ENCODE results near the gene MAP3K14.
"Not testable (repeated sequence)": the region's sequence is repeated elsewhere in the genome, so short reads cannot be mapped to it uniquely, and the experiment has no call there.

Gene MAP3K14

DNA sequence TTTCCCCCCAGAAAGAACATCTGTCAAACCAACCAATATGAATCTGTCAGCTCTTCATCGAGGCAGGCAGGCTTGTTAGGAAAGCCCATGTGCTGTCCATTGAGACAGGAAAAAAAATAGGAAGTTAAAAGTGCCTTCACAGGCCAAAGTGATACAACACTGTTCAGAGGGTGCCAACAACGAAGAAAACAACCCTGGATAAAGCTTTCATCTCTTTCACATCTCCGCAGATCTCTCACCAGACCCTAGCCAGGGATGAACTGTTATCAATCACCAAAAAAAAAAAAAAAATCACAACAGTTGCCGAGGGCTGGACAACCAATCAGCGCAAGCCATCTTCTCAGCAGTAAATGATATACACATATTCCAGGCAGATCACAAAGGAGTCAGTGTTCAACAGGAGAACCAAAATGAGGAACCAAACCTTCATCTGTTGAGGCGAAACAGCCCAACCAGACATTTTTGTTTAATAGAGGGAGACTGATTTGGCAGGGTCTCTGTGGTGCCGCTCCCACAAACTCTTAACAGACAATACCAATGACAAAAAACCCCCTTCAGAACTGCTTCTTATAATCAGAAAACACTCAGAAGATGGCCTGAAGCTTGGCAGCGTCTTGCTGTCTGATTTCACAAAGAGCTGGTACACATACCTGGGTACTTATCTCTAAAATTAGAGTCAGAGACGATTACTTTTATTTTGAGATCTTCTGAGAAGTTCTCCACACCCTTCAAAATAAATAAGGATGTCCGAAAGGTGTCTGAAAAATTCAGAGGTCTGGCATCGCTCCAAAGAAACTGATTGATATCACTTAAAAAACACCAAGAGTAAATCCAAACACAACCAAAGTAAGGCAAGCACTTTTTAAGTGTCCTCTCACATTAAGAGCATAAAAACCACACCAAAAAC, 1.8 kb downstream of the MAP3K14 start:
- no peak for DNase-seq

DNA sequence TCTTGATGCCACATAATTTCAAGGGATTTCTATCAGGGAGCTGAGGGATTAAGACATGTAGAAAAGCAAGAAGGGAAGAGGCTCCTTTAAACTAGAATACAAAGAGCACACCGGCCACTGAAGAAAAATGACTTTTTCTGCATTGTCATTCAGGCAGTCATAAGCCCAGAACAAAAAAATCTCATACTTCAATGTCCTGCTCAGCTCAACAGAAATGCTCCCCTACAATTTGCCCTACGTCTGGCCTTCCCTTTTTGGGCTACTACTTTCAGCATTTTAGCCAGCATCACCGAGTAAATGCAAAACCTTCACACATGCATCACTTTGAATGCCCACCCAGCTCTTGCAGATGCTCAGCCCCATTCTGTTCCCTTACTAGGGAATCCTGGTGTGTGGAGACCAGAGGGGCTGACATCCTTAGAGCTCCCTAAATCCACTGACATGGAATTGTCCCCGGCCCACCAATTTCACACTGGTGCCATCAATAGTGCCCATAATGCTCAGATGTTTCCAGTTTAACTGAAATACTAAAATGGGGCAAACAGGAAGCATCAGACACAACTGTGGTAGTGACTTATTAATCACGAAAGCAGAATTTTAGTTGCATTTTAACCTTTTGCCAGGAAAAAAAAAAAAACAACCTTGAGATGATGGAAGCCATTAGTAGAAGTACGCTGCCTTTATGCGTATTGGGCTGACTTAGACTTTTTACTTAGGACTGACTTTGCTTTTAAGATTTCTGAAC, 2.7 kb downstream of the MAP3K14 start:
- no peak for DNase-seq

DNA sequence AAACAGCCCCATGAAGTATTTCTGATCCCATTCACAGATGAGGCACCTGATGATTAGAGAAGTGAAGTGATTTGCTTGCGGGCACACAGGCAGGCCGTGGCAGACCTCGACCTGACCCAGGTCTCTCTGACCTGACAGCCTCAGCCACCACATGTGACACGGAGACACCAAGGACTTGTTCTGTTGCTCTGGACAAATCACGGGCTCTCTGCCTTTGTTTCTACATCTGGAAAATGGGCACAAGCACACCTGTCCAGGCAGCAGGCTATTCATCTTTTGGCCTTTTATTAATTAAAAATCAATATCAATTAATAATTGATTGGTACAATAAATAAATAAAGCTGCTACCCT, 3.4 kb downstream of the MAP3K14 start:
- DNase-seq = no peak

DNA sequence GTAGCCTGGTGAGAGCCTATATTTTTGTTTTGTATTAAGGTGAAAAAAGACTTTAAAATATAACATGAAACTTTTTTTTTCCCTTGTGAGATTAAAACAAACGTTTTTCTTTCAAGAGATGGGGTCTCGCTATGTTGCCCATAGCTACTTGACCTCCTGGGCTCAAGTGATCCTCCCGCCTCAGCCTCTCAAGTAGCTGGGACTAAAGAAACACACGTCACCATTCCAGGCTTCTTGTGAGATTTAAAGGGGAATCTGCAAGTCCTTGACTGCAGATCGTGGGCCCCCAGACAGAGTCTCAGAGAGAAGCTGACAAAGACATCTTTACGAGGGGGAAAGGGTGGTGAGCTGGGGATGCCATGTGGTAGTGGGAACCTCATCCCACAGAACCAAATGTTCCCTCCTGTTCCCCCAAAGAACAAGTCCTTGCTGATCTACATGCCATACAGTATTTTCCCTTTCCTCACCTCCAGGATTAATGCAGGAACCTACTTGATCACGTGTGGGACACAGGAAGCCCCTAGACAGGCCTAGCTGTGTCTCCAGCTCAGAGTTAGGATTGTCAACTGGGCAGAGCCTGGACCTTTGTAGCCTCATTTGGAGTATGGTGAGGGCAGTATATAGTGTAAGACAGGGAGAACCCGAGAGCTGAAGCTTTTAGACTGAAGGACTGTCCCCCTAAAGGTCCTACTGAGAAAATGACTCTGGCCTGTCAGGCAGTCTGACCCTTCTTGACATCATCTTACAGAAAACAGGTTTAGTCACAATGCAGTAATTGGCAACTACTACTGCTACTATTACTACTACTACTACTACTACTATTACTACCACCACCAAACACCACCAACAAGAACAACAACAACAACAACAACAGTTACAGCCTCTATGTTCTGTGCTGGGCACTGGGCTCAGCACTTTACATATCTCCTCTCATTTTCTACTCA, 4.1 kb downstream of the MAP3K14 start:
- no peak for DNase-seq

DNA sequence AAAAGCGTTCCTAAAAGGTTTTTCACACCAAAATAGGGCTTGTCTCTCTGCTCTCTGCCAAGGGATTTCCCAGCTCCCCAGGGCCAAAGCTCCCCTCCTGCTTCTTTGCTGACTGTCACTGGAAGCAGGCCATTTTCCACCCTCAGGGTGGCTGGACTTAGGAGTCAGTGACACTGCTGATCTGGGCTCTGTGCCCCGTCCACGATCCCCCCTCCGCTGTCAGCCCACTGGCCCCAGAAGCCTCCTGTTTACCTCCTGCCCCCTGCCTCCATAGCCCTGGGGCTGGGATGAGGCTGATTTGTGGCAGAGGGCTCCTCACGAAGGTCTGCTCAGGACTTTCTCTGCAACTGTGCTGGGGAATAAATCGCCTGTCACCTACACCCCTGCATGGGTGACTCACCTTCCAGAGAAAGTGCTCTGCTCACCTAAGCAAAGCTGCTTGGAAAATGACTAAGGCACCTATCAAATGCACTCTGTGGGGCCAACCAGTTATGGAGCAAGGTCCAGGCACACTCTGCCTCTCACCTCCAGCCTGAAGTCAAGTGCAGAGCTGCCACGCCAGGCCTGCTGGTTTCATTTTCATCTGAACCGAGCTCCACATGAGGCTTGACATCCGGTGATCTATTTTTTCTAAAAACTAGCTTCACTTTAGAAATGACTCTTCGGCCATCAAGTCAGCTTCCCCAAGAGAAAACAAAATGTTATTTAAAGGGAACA, 4.9 kb downstream of the MAP3K14 start:
- DNase-seq = no peak

DNA sequence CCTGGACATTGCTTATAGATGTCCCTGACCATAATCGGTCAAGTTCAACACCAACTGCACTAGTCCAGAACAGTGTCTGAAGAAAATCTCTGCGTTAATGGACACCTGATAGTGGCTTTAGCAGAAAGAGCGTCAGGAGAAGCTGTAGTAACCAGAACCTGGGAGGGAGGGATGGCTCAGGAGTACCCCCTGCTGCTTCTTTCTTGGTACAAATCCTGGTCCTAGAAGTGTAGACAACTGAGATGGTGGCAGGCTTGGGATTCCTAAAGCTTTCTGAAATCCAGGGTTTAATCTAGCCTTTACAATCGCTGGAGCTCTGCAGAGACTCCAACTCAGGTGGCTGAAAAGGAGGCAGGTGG, 5.4 kb downstream of the MAP3K14 start:
- no peak for DNase-seq

DNA sequence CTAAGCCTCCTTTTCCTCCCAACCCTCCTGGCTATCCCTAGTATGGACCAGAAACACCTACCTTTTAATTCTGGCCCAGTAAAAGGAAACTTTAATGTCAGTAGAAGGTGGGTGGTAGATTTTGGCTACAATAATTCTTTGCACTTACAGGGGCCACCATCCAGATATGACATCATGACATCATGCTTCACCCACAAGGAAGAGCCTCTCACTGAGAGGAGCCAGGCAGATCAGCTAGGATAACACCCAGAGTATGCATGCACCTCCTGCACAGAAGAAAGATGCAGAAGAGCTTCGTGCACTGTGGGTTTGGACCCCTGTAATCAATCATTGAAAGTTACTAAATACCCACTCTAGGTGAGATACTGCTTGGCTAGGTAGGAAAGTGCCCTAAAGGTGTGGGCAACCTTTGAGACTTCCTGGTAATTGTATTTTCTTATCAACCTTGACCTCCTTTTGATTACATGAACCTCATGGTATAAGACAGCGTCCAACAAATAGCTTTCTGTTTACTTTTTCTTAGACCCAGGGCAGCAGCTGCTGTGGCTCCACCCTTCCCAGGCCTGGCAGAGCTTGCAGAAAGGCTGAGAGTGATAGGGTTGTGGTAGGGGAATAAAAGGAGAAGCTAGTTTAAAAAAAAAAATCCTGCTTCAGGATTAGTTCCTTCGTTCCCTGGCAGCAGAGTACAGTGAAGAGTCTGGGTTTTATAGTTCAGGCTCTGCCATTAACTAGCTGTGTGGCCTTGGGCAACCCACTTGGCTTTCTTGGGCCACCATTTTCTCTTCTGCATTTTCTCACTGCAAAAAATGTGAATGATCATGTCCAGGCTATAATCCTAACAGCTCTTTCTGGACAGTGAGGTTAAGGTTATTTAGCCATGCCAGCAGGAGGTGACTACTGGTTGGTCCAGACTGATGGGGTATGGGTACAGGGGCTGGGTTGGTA, 6.2 kb downstream of the MAP3K14 start:
- DNase-seq = no peak

DNA sequence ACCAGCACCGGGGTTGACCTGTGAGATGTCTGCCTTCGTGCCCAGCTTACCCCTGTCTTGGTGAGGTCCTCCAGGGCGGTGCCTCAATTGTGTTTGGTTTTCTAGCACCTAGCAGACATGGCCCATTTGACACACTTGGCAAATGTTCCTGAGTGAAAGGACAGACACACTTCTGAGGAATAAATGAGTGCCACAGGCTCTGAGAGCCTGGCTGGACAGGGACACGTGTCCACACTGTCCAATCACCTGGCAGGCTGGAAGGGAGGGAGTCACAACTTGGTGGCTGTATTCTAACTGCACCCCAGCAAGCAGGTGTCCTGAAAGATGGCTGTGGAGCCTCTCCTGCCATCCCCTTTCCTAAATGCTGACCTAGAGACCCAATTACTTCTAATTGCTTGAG, 7.4 kb downstream of the MAP3K14 start:
- no peak for DNase-seq

DNA sequence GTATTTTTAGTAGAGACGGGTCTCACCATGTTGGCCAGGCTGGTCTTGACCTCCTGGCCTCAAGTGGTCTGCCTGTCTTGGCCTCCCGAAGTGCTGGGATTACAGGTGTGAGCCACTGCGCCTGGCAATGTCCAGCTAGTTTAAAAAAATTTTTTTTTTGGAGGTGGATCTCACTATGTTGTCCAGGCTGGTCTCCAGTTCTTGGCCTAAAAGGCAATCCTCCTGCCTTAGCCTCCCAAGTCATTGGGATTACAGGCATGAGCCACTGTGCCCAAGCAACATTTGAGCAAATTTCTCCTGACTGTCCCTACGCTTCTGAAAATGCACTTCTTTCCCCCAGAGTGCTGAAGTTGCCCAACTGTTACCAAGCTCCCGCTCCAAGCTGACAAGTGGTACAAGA, 8.0 kb downstream of the MAP3K14 start:
- no peak for DNase-seq

DNA sequence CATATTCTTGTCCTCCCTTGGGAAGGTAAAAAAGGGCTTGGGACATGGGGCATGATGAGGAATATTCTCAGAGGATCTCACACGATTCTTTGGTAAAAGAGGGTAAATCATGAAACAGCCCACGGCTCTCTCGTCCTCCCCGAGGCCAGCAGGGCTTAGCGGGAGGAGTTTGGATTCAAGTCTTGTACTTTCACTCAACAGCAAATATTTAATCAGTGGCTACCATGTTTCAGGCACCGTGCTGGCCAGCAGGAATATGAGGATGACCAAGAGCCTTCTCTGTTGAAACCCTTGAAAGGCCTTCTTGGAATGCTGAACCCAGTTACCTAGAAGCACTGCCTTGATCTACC, 8.8 kb downstream of the MAP3K14 start:
- no peak for DNase-seq

DNA sequence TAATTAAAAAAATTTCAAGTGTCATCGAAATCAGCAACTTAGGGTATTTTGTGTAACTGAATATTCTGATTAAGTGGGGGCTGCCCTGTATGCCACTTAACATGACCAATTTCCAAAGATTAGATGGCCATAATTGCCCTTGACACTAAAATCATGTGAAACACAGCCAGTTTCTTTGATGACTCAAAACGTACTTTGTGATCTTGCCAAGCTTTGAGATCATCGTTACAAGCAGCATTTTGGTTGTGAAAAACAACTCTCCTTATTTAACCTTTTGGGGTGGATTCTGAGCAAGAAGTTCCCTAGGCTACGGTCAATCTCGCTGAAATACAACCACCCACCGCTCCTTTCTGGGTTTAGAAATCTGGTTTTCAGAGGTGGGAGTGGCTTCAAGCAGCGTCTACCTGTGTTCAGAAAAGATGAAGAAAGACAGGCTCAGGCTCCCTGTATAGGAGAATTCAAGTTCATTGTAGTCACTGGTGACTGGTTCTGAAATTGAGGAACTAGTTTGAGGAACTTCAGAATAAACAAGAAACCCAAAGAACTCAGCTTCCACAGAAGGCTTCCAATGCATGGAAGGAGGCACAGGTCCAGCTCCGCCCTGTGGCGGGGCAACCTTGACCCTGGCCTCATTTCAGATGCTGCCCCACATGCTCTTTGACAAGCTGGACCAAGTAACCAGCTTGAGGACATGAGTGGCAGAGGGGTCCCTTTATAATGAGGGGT, 9.4 kb downstream of the MAP3K14 start:
- DNase-seq = no peak

DNA sequence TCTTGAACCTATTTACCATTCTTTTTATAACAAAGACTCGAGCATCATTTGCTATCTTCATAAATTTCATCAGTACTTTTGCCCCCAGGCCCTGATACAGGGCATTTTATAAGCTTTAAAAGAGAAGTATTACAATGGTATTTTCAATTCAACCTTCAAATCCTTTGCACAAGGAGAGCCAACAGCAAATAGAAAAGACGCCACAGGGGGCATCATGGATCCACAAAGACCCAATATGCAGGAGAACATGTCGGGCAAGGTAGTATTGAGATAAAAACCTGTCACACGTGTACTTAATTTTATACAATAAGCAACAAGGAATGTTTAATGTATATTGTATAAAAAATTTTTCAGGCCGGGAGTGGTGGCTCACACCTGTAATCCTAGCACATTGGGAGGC, 10.2 kb downstream of the MAP3K14 start:
- DNase-seq = no peak

DNA sequence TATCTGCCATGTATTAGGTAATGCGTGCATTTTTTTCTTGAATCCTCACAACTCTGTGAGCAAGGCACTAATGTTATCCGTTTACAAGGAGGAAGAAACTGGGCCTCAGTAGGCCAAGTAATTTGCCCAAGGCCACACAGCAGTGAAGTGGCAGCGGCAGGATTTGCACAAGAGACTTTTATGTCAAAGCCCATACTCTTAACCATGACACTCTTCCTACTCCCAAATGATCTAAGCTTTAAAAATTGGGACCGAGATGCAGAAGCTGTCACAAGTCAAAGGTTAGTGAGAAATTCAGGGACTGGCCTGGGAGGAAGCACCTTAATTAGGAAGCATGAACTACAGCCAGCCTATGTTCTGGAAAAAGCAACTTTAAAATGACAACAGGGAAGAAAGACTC, 10.7 kb downstream of the MAP3K14 start:
- no peak for DNase-seq

DNA sequence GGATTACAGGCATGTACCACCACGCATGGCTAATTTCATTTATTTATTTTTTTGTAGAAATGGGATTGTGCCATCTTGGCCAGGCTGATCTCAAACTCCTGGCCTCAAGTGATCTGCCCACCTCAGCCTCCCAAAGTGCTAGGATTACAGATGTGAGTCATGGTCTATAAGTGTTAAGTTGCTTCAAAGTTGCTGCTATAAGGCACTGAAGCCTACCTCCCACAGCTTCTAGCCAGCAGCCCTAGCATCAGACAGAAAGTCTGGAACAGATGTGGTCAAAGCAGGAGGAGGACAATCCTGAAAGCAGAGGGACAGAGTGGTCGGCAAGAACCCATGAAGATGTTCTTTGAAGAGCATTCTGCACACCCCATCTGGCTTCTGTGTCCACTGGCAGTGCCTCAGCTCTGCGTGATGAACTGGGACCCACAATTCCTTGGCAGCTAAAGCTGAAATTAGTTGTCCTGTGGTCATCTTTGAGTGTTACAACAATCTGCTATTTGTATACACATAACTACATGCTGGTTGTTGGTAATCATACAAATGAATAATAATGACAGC, 11.2 kb downstream of the MAP3K14 start:
- DNase-seq = no peak

DNA sequence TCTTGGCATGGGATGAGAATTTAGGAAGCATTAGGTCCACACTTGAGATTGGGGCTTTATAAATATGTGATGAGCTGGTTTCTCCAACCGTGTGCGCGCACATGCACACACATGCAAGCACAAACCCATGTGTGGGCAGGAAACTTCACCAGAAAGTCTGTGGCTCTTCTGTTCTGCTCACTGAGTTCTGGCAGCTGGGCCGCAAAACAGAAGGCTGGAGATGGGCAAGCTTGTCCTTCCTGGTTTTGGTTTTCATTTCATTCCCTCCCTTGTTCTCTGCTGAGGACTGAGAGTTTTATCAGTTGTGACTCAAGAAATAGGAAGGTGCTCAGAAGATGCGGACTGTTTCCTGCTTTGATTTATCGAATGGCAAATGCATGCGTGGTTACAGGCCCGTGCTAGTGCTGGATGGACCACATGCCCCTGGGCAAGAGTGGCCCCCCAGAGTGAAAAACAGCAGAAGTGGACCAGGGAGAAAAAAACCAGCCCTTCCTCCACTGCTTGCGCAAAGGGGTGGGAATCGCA, 14.1 kb downstream of the MAP3K14 start:
- DNase-seq = no peak

DNA sequence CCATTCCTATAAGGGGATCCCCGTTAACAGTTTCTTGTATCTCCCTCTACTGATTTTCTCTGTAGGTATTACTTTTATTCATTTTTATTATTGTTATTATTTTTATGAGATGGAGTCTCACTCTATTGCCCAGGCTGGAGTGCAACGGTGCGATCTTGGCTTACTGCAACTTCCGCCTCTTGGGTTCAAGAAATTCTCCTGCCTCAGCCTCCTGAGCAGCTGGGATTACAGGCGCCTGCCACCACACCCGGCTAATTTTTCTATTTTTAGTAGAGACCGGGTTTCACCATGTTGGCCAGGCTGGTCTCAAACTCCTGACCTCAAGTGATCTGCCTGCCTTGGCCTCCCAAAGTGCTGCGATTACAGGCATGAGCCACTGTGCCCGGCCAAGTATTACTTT, 14.6 kb downstream of the MAP3K14 start:
- DNase-seq = not testable (repeated sequence)

DNA sequence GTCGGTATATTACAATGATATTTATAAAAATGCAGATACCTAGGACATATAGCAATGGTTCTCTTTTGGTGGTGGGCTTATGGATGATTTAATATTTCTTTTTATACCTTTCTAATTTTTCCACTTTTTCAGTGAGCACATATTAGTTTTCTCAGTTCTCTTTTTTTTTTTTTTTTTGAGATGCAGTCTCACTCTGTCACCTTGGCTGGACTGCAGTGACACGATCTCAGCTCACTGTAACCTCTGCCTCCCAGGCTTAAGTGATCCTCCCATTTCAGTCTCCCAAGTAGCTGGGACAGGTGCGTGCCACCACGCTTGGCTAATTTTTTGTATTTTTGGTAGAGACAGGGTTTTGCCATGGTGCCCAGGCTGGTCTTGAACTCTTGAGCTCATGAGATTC, 15.1 kb downstream of the MAP3K14 start:
- no peak for DNase-seq

DNA sequence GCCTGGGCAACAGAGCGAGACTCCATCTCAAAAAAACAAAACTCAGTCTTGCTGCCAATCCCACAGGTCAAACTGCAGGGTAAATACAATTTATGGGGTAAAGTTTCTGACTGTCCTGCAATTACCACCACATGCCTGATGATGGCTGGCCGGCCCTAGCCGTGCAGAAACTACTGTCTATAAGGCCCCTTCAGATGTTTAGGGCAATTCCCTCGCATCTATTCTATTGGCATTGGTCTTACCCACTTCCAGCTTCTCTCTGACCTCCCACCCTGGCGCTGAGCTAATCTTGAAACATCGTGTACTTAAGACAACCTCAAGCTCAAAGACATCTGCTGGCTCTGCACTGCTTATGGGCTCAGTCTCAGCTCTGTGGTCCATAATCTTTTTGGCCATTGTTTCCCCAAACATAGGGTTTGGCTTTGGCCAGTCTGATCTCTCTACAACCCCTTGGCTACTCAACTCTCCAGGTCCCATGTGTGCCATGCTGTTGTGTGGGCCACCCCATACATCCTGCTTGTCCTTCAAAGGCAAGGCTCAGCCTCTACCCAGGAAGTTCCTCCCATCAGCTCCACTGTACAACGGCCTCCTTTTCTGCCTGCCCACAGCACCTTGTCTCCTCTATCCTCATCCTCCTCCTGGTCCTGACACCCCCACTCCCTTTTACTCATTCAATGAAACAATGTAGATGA, 16.6 kb downstream of the MAP3K14 start:
- no peak for DNase-seq

DNA sequence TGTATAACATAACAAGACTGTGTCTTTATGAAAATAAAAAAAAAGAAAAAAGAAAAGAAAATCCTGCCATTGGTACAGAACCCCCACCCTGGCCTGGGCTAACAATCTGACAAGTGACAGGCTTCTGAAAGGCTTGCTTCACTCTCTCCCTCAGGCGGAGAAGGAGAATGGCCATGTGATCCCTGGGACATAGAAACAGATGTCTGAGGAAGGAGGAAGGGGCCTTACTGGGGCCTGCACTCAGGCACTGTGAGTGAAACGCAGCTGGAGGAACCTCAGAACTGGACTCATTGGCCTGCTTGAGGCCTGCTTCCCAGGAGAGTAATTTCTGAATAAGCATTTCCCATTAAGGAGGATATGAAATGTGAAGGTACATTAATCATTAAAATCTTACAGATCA, 17.5 kb downstream of the MAP3K14 start:
- peak; percentile 65 for DNase-seq

All from femur (tissue), 1 donor.